HG02884 (cell line): ENCODE results near the gene ANO7.

Experiments used
- ATAC-seq: cut with Tn5 transposase; IDR thresholded peaks from one replicate; pipeline ENCODE4 v1.9.1; 2021; ENCODE audit warnings: mild to moderate bottlenecking, moderate library complexity; ENCODE audit not compliant: unreplicated experiment

Gene ANO7

DNA sequence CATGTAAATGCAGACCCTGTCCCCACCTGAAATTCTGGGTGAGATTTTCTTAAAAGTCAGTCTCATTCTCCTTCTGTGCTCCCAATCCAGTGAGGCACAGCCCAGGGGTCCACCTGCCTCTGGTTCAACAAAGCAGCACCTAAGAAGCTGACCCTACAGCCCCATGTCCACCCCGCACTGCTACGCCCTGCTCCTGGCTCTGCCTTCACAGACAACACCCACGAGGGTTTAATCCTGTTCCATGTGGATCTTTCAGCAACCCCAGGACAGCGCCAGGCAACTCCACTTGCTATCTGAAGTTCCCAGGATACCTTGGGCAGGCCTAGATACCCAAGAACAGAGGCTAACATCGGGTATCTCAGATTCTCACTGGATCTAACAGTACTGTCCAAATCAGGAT is 82.1 kb downstream of the ANO7 start:
- ATAC-seq = no peak

DNA sequence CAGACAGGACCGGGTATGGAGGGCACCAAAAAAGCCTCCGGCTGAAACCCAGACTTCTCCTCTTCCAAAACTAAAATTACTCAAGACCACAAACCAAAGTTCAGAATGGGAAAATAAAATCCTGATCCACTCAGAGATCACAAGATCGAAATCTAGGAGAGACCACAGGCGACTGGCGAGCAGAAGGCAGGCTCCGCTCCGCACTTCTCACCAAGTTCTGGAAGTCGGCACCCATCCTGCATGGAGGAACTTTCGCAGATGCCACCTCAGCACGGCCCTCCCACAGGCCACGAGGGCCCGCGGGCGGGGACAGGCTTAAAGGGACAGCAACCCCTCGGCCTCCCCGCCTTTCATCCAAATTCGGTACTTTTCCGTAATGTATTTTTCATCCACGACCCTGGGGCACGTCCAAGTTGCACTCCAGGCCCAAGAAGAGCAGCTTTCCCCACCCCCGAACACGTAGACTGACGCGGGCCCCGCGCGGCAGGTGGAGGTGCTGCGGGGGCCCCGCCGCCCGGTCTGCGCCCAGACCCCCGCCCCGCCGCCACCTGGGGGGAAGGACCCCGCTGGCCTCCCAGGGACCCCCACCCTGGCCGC is 83.3 kb downstream of the ANO7 start:
- no peak for ATAC-seq

DNA sequence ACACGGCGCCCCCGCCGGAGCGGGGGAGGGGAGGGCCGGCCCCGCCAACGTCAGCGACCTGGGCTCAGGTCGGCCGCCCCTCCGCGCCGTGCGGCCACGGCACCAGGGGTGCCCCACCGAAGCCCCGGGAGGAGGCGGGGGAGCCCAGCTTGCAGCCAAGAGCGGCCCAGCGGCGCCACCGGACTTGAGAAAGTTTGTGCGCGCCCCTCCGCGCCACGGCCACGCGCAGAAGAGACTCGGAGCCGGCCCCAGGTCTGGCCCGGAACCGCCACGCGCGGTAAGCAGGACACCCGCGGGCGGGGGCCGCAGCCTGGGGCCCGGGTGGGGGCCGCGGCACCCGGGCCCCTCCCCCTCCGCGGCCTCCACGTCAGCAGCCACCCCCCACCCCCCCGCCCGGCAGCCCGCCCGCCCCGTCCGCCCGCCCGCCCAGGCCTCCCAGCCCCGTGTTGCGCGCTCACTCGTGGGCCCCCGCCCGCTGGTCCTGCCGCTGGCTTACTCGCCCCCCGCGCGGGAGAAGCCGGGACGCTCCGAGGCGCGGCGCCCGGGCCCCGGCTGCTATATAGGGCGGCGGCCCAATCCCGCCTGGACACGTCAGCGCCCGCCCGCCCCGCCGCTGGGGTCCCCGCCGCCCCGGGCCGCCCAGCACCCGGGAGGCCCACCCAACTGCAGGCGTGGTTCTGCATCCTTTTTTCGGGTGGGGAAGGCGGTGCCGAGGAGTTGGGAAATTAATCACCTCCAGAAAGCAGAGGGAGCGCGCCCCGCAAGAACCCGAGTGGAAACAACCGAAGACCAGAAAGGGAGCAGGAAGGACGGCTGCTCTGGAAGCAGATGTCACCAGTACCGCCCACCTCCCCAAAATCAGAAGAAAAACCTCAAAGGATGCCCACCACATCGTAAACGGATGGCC is 84.1 kb downstream of the ANO7 start:
- ATAC-seq = no peak

DNA sequence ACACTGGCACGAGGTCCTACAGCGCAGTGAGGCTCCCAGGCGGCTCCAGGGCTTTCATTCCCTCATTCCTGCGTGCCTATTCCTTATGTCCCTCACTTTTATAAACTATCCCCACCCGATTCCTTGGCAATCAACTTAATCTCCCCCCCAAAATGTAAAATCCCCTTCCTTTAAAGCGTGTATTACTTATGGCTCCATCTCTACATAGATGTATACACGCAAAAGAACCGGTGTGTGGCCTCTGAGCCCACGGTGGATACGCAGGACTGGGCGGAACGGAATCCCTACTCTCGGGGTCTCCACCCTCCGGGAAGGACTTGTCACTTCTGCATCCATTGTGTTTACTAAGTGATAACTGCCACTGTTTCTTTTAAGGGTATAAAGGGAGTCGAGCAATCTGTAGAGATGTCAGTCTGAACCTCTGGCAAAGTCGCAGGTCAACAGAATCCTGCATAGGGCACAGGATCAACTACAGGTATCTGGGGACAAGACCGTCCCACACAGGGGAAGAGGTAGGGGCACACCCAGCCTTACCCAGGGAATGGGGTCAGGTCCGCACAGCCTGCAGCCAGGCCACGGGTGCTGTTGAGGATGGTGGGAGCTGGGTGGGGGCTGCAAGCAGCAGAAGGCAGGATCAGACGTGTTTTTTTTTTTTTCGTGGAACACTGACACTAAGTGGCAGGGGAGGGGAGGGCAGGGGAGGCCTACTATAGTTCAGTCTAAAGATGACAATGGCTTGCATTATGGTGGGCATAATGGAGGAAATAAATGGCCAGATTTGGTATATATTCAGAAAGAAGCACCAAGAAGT is 84.9 kb downstream of the ANO7 start:
- no peak for ATAC-seq

DNA sequence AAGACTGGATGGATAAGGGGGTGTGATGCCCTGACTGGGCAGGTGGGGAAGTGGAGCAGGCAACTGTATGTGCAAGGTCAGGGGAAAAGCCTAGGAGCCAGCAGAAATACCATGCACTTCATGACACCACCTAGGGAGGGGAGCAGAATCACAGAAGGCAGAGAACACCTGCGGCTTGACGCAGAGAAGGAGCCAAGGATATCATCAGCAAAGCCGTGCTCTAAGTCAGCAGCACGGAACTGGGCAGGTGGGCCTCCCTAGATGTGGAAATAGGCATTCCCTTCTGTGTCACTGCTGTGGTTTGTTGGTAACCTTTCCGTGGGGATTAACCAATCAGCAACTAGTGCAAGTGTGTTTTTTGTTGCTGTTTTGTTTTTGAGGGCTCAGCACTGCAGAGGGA is 85.7 kb downstream of the ANO7 start:
- no peak for ATAC-seq
